ENCODE results near the gene ELK3. TPM values are rescaled to one million over a fixed set of nuclear protein-coding genes. Genes with fewer than 3 reads are reported as not detected.
A peak's percentile ranks its signal among the peaks of the same experiment; 100 is the strongest.

The ELK3 gene
- polyA plus RNA-seq, 1 donor from 2014 or later, result 17.9 TPM

- no peaks in the 10 kb centered on the region for H3K36me3 Mint-ChIP-seq
- no peaks in the 10 kb centered on the region for H3K27me3 Mint-ChIP-seq
- peaks cover 6 to 31% (median 20%) of the 10 kb centered on the region in 3 donors for H3K4me1 Mint-ChIP-seq
- peak overlapping the region; percentile 32 to 75 (median 72) for H3K27ac Mint-ChIP-seq
- peak overlapping the region in 2 of 4 donors; percentile 53 to 66 for H3K4me3 Mint-ChIP-seq
- H3K9me3 Mint-ChIP-seq, result no peaks in the 10 kb centered on the region
Observed at GRCh38 chr12:96241431-96241830, 47.3 kb downstream of the ELK3 start.

GRCh38 chr12:96241846-96242256 lies 47.7 kb downstream of the ELK3 start:
- H3K27ac Mint-ChIP-seq, result peak overlapping the region; percentile 32 to 75 (median 72)
- H3K4me1 Mint-ChIP-seq, result peaks cover 3 to 31% (median 20%) of the 10 kb centered on the region in 3 donors
- H3K36me3 Mint-ChIP-seq, result no peaks in the 10 kb centered on the region
- peak overlapping the region in 2 of 4 donors; percentile 53 to 66 for H3K4me3 Mint-ChIP-seq
- no peaks in the 10 kb centered on the region for H3K27me3 Mint-ChIP-seq
- no peaks in the 10 kb centered on the region for H3K9me3 Mint-ChIP-seq

- H3K36me3 Mint-ChIP-seq, result no peaks in the 10 kb centered on the region
- H3K4me3 Mint-ChIP-seq, result no peak overlapping the region
- peaks cover 0 to 25% (median 20%) of the 10 kb centered on the region in 3 donors for H3K4me1 Mint-ChIP-seq
- no peaks in the 10 kb centered on the region for H3K9me3 Mint-ChIP-seq
- H3K27ac Mint-ChIP-seq, result peak overlapping the region in 2 of 3 donors; percentile 32 to 67
- H3K27me3 Mint-ChIP-seq, result no peaks in the 10 kb centered on the region
Observed at GRCh38 chr12:96242597-96242996, 48.4 kb downstream of the ELK3 start.

- no peaks in the 10 kb centered on the region for H3K27me3 Mint-ChIP-seq
- peaks cover 0 to 21% (median 18%) of the 10 kb centered on the region in 3 donors for H3K4me1 Mint-ChIP-seq
- H3K4me3 Mint-ChIP-seq, result no peak overlapping the region
- no peaks in the 10 kb centered on the region for H3K9me3 Mint-ChIP-seq
- no peaks in the 10 kb centered on the region for H3K36me3 Mint-ChIP-seq
- H3K27ac Mint-ChIP-seq, result peak overlapping the region in 2 of 3 donors; percentile 28 to 74
Observed at GRCh38 chr12:96244826-96245225, 50.7 kb downstream of the ELK3 start.

GRCh38 chr12:96246926-96247505 lies 52.8 kb downstream of the ELK3 start:
- Mint-ChIP-seq H3K36me3 (peaks cover 3% of the 10 kb centered on the region), H3K9me3 (no peaks in the 10 kb centered on the region), H3K27ac (peak overlapping the region in 2 of 3 donors; percentile 49 to 68), H3K4me3 (no peak overlapping the region), H3K4me1 (peaks cover 12 to 20% (median 16%) of the 10 kb centered on the region in 3 donors), H3K27me3 (no peaks in the 10 kb centered on the region)

- peak overlapping the region in 2 of 3 donors; percentile 14 to 58 for H3K27ac Mint-ChIP-seq
- H3K36me3 Mint-ChIP-seq, result peaks cover 7% of the 10 kb centered on the region
- H3K9me3 Mint-ChIP-seq, result no peaks in the 10 kb centered on the region
- H3K27me3 Mint-ChIP-seq, result no peaks in the 10 kb centered on the region
- H3K4me3 Mint-ChIP-seq, result no peak overlapping the region
- H3K4me1 Mint-ChIP-seq, result peaks cover 15 to 20% (median 16%) of the 10 kb centered on the region in 3 donors
Observed at GRCh38 chr12:96247563-96247962, 53.4 kb downstream of the ELK3 start.

GRCh38 chr12:96248136-96248931 lies 54.2 kb downstream of the ELK3 start:
- Mint-ChIP-seq H3K4me1 (peaks cover 9 to 17% (median 17%) of the 10 kb centered on the region in 3 donors), H3K36me3 (peaks cover 8% of the 10 kb centered on the region), H3K9me3 (no peaks in the 10 kb centered on the region), H3K27ac (peak overlapping the region in 2 of 3 donors; percentile 14 to 58), H3K27me3 (no peaks in the 10 kb centered on the region), H3K4me3 (no peak overlapping the region)

- Mint-ChIP-seq H3K36me3 (peaks cover 8% of the 10 kb centered on the region), H3K27ac (peak overlapping the region in 2 of 3 donors; percentile 71 to 95), H3K4me1 (peaks cover 11 to 21% (median 15%) of the 10 kb centered on the region in 3 donors), H3K27me3 (no peaks in the 10 kb centered on the region), H3K4me3 (peak overlapping the region in 1 of 4 donors; percentile 61), H3K9me3 (no peaks in the 10 kb centered on the region)
Observed at GRCh38 chr12:96249196-96250118, 55.3 kb downstream of the ELK3 start.

- no peaks in the 10 kb centered on the region for H3K27me3 Mint-ChIP-seq
- peaks cover 18 to 21% (median 19%) of the 10 kb centered on the region in 3 donors for H3K4me1 Mint-ChIP-seq
- H3K36me3 Mint-ChIP-seq, result peaks cover 10% of the 10 kb centered on the region
- H3K27ac Mint-ChIP-seq, result peak overlapping the region in 2 of 3 donors; percentile 22 to 71
- no peaks in the 10 kb centered on the region for H3K9me3 Mint-ChIP-seq
- H3K4me3 Mint-ChIP-seq, result no peak overlapping the region
Observed at GRCh38 chr12:96250119-96250685, 56.0 kb downstream of the ELK3 start.

- Mint-ChIP-seq H3K9me3 (no peaks in the 10 kb centered on the region), H3K36me3 (peaks cover 10% of the 10 kb centered on the region), H3K27me3 (no peaks in the 10 kb centered on the region), H3K4me1 (peaks cover 16 to 21% (median 20%) of the 10 kb centered on the region in 3 donors), H3K4me3 (no peak overlapping the region), H3K27ac (peak overlapping the region in 1 of 3 donors; percentile 88)
Observed at GRCh38 chr12:96255077-96255476, 60.9 kb downstream of the ELK3 start.

- Mint-ChIP-seq H3K27me3 (no peaks in the 10 kb centered on the region), H3K27ac (no peak overlapping the region), H3K36me3 (peaks cover 7% of the 10 kb centered on the region), H3K4me3 (no peak overlapping the region), H3K4me1 (peaks cover 9 to 15% (median 13%) of the 10 kb centered on the region in 3 donors), H3K9me3 (no peaks in the 10 kb centered on the region)
Observed at GRCh38 chr12:96256672-96257361, 62.6 kb downstream of the ELK3 start.

- no peak overlapping the region for H3K4me3 Mint-ChIP-seq
- no peak overlapping the region for H3K27ac Mint-ChIP-seq
- no peaks in the 10 kb centered on the region for H3K27me3 Mint-ChIP-seq
- H3K9me3 Mint-ChIP-seq, result no peaks in the 10 kb centered on the region
- H3K36me3 Mint-ChIP-seq, result peaks cover 3% of the 10 kb centered on the region
- peaks cover 4 to 15% (median 13%) of the 10 kb centered on the region in 3 donors for H3K4me1 Mint-ChIP-seq
Observed at GRCh38 chr12:96257550-96258103, 63.5 kb downstream of the ELK3 start.

- peaks cover 4 to 14% (median 12%) of the 10 kb centered on the region in 3 donors for H3K4me1 Mint-ChIP-seq
- no peaks in the 10 kb centered on the region for H3K27me3 Mint-ChIP-seq
- peak overlapping the region in 1 of 4 donors; percentile 24 for H3K4me3 Mint-ChIP-seq
- no peaks in the 10 kb centered on the region for H3K9me3 Mint-ChIP-seq
- no peak overlapping the region for H3K27ac Mint-ChIP-seq
- peaks cover 2% of the 10 kb centered on the region for H3K36me3 Mint-ChIP-seq
Observed at GRCh38 chr12:96258104-96258961, 64.2 kb downstream of the ELK3 start.

Data from IgD-negative memory B cell (primary cell).